Natural killer cell (primary cell): Measurements from ENCODE around the gene PRND. TPM values are rescaled to one million over a fixed set of nuclear protein-coding genes. Genes with fewer than 3 reads are reported as not detected.

ENCODE experiments used
- ATAC-seq, 3 donors: fragments of 150-1000 bp in 2 of 3; fragments of 200-7000 bp in 1 of 3; cut with Tn5 transposase; 1 replicate in 1 of 3; 2 replicates in 2 of 3; pipeline ENCODE4 v1.10.0; 2021; ENCODE audit warnings: mild to moderate bottlenecking in 2 of 3, moderate library complexity in 2 of 3
- DNase-seq, 2 donors: peaks; one replicate each; pipeline versions ENCODE4 v3.0.0 to v3.0.0-alpha.2; 2013 to 2021; ENCODE audit warnings: mixed read lengths in 1 of 2
- H3K27ac ChIP-seq: one replicate; pipeline ENCODE4 v1.5.1; 2013; ENCODE audit warnings: mild to moderate bottlenecking, low read length
- H3K27me3 ChIP-seq: one replicate; pipeline ENCODE4 v1.6.1; 2013; ENCODE audit warnings: low read length; ENCODE audit not compliant: control insufficient read depth, insufficient read depth
- H3K36me3 ChIP-seq: one replicate; pipeline ENCODE4 v1.6.1; 2013; ENCODE audit warnings: low read length; ENCODE audit not compliant: control insufficient read depth, insufficient read depth
- H3K4me1 ChIP-seq: one replicate; pipeline ENCODE4 v1.6.1; 2013; ENCODE audit warnings: low read length; ENCODE audit not compliant: control insufficient read depth, insufficient read depth
- H3K4me3 ChIP-seq: one replicate; pipeline ENCODE4 v1.5.1; 2013; ENCODE audit warnings: low read length
- H3K9me3 ChIP-seq: one replicate; pipeline ENCODE4 v1.6.1; 2013; ENCODE audit warnings: low read length; ENCODE audit not compliant: control insufficient read depth, insufficient read depth
- H3K27ac Mint-ChIP-seq, 2 donors: one replicate each; pipeline ENCODE4 v1.8.0; 2022; ENCODE audit warnings: mild to moderate bottlenecking in 2 of 2, mixed read lengths in 2 of 2, moderate library complexity in 1 of 2
- H3K27me3 Mint-ChIP-seq, 2 donors: one replicate each; pipeline ENCODE4 v1.8.0; 2022; ENCODE audit warnings: low read depth in 2 of 2, mixed read lengths in 2 of 2
- H3K36me3 Mint-ChIP-seq: one replicate; pipeline ENCODE4 v1.8.0; 2022; ENCODE audit warnings: mixed read lengths
- H3K4me1 Mint-ChIP-seq, 2 donors: one replicate each; pipeline ENCODE4 v1.8.0; 2022; ENCODE audit warnings: mixed read lengths in 2 of 2
- H3K4me3 Mint-ChIP-seq: one replicate; pipeline ENCODE4 v1.8.0; 2022; ENCODE audit warnings: mild to moderate bottlenecking, moderate library complexity, mixed read lengths
- H3K9me3 Mint-ChIP-seq, 2 donors: one replicate each; pipeline ENCODE4 v1.8.0; 2022; ENCODE audit warnings: mixed read lengths in 2 of 2
- CTCF ChIP-seq: fragments of 200-600 bp; IDR thresholded peaks from one replicate; pipeline ENCODE4 v1.8.0; 2022; ENCODE audit warnings: antibody characterized with exemption
- WGBS: methylation state at CpG from one replicate; pipeline ENCODE4 v1.1.7; 2013; ENCODE audit warnings: missing lambda C conversion rate; ENCODE audit not compliant: insufficient coverage; 5-methylcytosine and 5-hydroxymethylcytosine counted together
- intact Hi-C: fragments of 100-400 bp; cut with micrococcal nuclease; formaldehyde crosslinking; loops from one replicate; pipeline ENCODE4 v1.14.2; 2022
- total RNA-seq, 4 donors: library from RNA; stranded (reverse); fragments of 120-200 nt in 1 of 4; gene quantifications; one replicate each; pipeline versions ENCODE4 v1.2.3 to v1.2.4, GENCODE V29; 2013 to 2022

The PRND gene
- total RNA-seq, 3 donors from 2014 or later (not counting 1 experiment from before 2014, with no cell fraction given), result not detected

- H3K4me1 ChIP-seq, result peaks cover 11% of the 10 kb centered on the region
- no peaks in the 10 kb centered on the region for H3K36me3 ChIP-seq
- H3K9me3 ChIP-seq, result no peaks in the 10 kb centered on the region
- WGBS, result 56% methylated on average over 1 of the region's 1 CpG
- peaks cover 0 to 5% of the 10 kb centered on the region in 2 donors for H3K27me3 Mint-ChIP-seq
- no peak for DNase-seq
- peaks cover 5 to 7% of the 10 kb centered on the region in 2 donors for H3K4me1 Mint-ChIP-seq
- no peaks in the 10 kb centered on the region for H3K27me3 ChIP-seq
- no peaks in the 10 kb centered on the region for H3K9me3 Mint-ChIP-seq
- no peak overlapping the region for H3K4me3 Mint-ChIP-seq
- no peak overlapping the region for H3K27ac ChIP-seq
- no peak for TF ChIP-seq CTCF
- no peaks in the 10 kb centered on the region for H3K36me3 Mint-ChIP-seq
- intact Hi-C loops, result no loop called here
- no peak overlapping the region for H3K4me3 ChIP-seq
- no peak for ATAC-seq
- no peak overlapping the region for H3K27ac Mint-ChIP-seq
Observed at GRCh38 chr20:4764805-4765204, 43.1 kb downstream of the PRND start.

- H3K4me1 Mint-ChIP-seq, result peaks cover 5 to 7% of the 10 kb centered on the region in 2 donors
Observed at GRCh38 chr20:4765681-4766080, 44.0 kb downstream of the PRND start.

GRCh38 chr20:4766631-4767030 lies 44.9 kb downstream of the PRND start:
- Histone ChIP-seq H3K4me3 (no peak overlapping the region), H3K27me3 (no peaks in the 10 kb centered on the region), H3K9me3 (peaks cover 3% of the 10 kb centered on the region), H3K36me3 (no peaks in the 10 kb centered on the region), H3K27ac (peak overlapping the region; percentile 8), H3K4me1 (peaks cover 5% of the 10 kb centered on the region)
- no peak overlapping the region for H3K4me3 Mint-ChIP-seq
- H3K36me3 Mint-ChIP-seq, result peaks cover 13% of the 10 kb centered on the region
- no peak for DNase-seq
- peaks cover 0 to 8% of the 10 kb centered on the region in 2 donors for H3K9me3 Mint-ChIP-seq
- no peaks in the 10 kb centered on the region for H3K4me1 Mint-ChIP-seq
- intact Hi-C loops, result no loop called here
- WGBS, result 13% methylated on average over 2 of the region's 2 CpGs
- peaks cover 0 to 7% of the 10 kb centered on the region in 2 donors for H3K27me3 Mint-ChIP-seq
- TF ChIP-seq CTCF, result no peak
- ATAC-seq, result peak in 2 of 3 donors; percentile 34 to 85
- peak overlapping the region in 1 of 2 donors; percentile 16 for H3K27ac Mint-ChIP-seq

More at GRCh38 chr20:4765681-4766080, 44.0 kb downstream of the PRND start:
- H3K9me3 ChIP-seq, result no peaks in the 10 kb centered on the region
- no peak overlapping the region for H3K4me3 Mint-ChIP-seq
- H3K27ac ChIP-seq, result no peak overlapping the region
- intact Hi-C loops, result no loop called here
- DNase-seq (no peak), ATAC-seq (no peak)
- no peaks in the 10 kb centered on the region for H3K36me3 ChIP-seq
- H3K27me3 Mint-ChIP-seq, result peaks cover 0 to 5% of the 10 kb centered on the region in 2 donors
- WGBS, result 93% methylated on average over 3 of the region's 3 CpGs
- H3K4me3 ChIP-seq, result no peak overlapping the region
- no peak for TF ChIP-seq CTCF
- peaks cover 11% of the 10 kb centered on the region for H3K4me1 ChIP-seq
- no peaks in the 10 kb centered on the region for H3K27me3 ChIP-seq
- H3K36me3 Mint-ChIP-seq, result peaks cover 4% of the 10 kb centered on the region
- H3K27ac Mint-ChIP-seq, result no peak overlapping the region
- H3K9me3 Mint-ChIP-seq, result no peaks in the 10 kb centered on the region

- Mint-ChIP-seq H3K27me3 (peaks cover under 1 to 7% of the 10 kb centered on the region in 2 donors), H3K27ac (peak overlapping the region in 1 of 2 donors; percentile 16), H3K36me3 (peaks cover 18% of the 10 kb centered on the region), H3K9me3 (peaks cover 1 to 9% of the 10 kb centered on the region in 2 donors), H3K4me1 (no peaks in the 10 kb centered on the region), H3K4me3 (no peak overlapping the region)
- no peaks in the 10 kb centered on the region for H3K27me3 ChIP-seq
- H3K27ac ChIP-seq, result peak overlapping the region; percentile 8
- no peaks in the 10 kb centered on the region for H3K36me3 ChIP-seq
- intact Hi-C loops, result no loop called here
- TF ChIP-seq CTCF, result no peak
- no peak for DNase-seq
- peaks cover 8% of the 10 kb centered on the region for H3K9me3 ChIP-seq
- no peak overlapping the region for H3K4me3 ChIP-seq
- H3K4me1 ChIP-seq, result peaks cover 5% of the 10 kb centered on the region
- no peak for ATAC-seq
- 56% methylated on average over 2 of the region's 3 CpGs for WGBS
Observed at GRCh38 chr20:4767084-4767483, 45.4 kb downstream of the PRND start.
